Measurements from ENCODE around the gene SOAT1.
A peak's percentile ranks its signal among the peaks of the same experiment; 100 is the strongest.

Gene SOAT1

DNA sequence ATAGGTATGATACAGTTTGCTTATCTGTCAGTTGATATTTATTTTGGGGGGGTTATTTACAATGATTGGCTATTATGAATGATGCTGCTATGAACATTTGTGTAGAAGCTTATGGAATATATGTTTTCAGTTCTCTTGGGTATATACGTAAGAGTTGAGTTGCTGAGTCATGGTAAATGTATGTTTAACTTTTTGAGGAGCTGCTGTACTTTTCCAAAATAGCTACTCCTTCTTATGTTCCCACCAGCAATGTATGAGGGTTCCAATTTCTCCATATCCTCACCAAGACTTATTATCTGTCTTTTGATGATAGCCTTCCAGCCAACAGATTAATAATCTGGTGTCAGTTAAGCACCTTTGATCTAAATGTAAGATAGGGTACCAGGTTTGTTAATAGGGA is 11.9 kb downstream of the SOAT1 start:
- ChIA-PET POLR2A (no interaction called here), CTCF (interaction anchor here (0.5 kb wide), 1 partner anchor 51 kb away, joined by 3 read pairs; no protein-coding TSS in a partner anchor)
- H3K4me3 ChIP-seq (ENCODE audit: low read depth, low read length) = no peak overlapping the region
- no peak overlapping the region for H3K27ac ChIP-seq (ENCODE audit: extremely low read depth, low read depth, low read length)
- TF ChIP-seq ZNF776 (tag by site-specific recombination; IDR thresholded peaks at IDR 0.05; ENCODE audit: borderline replicate concordance) = no peak
- TF ChIP-seq ZNF146 (tag by site-specific recombination; IDR thresholded peaks at IDR 0.05) = 0 out of 2 replicates have a peak, but pooled peaks have one; percentile 12
- H3K36me3 ChIP-seq (ENCODE audit: control insufficient read depth in 2 of 2, insufficient read depth in 1 of 2, low read length in 2 of 2) = peaks cover 4 to 27% of the 10 kb centered on the region in 2 experiments; a peak in 2 of 3 replicates
- H3K9me3 ChIP-seq (ENCODE audit: control insufficient read depth, insufficient read depth, low read depth, low read length) = no peaks in the 10 kb centered on the region
- no peaks in the 10 kb centered on the region for H3K4me1 ChIP-seq (ENCODE audit: control insufficient read depth, insufficient read depth, low read length)

GRCh38 chr1:179310291-179310690 is 16.7 kb downstream of the SOAT1 start:
- H3K36me3 ChIP-seq (ENCODE audit: control insufficient read depth in 2 of 2, insufficient read depth in 1 of 2, low read length in 2 of 2) = peaks cover 0 to 26% of the 10 kb centered on the region in 2 experiments; a peak in 1 of 3 replicates
- CTCF ChIA-PET = no interaction called here

GRCh38 chr1:179310721-179311120 is 17.1 kb downstream of the SOAT1 start:
- no peak overlapping the region for H3K27ac ChIP-seq (ENCODE audit: extremely low read depth, low read depth, low read length)
- H3K9me3 ChIP-seq (ENCODE audit: control insufficient read depth, insufficient read depth, low read depth, low read length) = no peaks in the 10 kb centered on the region
- peaks cover 0 to 23% of the 10 kb centered on the region in 2 experiments; a peak in 1 of 3 replicates for H3K36me3 ChIP-seq (ENCODE audit: control insufficient read depth in 2 of 2, insufficient read depth in 1 of 2, low read length in 2 of 2)
- TF ChIP-seq ZNF280D (tag by site-specific recombination; IDR thresholded peaks at IDR 0.05) = no peak
- TF ChIP-seq REPIN1 (tag by site-specific recombination; IDR thresholded peaks at IDR 0.05; ENCODE audit: low read depth) = no peak
- TF ChIP-seq ZNF433 (tag by site-specific recombination; IDR thresholded peaks at IDR 0.05; ENCODE audit: low read depth) = no peak
- no peak for TF ChIP-seq ZNF623 (tag by site-specific recombination; IDR thresholded peaks at IDR 0.05)
- TF ChIP-seq ZNF549 (tag by site-specific recombination; IDR thresholded peaks at IDR 0.05) = no peak
- no peak for TF ChIP-seq ZNF558 (tag by site-specific recombination; IDR thresholded peaks at IDR 0.05)
- no peak for TF ChIP-seq FEZF1 (tag by site-specific recombination; IDR thresholded peaks at IDR 0.05)
- no peak for TF ChIP-seq KLF16 (tag by site-specific recombination; IDR thresholded peaks at IDR 0.05)
- TF ChIP-seq, protein P1, sequence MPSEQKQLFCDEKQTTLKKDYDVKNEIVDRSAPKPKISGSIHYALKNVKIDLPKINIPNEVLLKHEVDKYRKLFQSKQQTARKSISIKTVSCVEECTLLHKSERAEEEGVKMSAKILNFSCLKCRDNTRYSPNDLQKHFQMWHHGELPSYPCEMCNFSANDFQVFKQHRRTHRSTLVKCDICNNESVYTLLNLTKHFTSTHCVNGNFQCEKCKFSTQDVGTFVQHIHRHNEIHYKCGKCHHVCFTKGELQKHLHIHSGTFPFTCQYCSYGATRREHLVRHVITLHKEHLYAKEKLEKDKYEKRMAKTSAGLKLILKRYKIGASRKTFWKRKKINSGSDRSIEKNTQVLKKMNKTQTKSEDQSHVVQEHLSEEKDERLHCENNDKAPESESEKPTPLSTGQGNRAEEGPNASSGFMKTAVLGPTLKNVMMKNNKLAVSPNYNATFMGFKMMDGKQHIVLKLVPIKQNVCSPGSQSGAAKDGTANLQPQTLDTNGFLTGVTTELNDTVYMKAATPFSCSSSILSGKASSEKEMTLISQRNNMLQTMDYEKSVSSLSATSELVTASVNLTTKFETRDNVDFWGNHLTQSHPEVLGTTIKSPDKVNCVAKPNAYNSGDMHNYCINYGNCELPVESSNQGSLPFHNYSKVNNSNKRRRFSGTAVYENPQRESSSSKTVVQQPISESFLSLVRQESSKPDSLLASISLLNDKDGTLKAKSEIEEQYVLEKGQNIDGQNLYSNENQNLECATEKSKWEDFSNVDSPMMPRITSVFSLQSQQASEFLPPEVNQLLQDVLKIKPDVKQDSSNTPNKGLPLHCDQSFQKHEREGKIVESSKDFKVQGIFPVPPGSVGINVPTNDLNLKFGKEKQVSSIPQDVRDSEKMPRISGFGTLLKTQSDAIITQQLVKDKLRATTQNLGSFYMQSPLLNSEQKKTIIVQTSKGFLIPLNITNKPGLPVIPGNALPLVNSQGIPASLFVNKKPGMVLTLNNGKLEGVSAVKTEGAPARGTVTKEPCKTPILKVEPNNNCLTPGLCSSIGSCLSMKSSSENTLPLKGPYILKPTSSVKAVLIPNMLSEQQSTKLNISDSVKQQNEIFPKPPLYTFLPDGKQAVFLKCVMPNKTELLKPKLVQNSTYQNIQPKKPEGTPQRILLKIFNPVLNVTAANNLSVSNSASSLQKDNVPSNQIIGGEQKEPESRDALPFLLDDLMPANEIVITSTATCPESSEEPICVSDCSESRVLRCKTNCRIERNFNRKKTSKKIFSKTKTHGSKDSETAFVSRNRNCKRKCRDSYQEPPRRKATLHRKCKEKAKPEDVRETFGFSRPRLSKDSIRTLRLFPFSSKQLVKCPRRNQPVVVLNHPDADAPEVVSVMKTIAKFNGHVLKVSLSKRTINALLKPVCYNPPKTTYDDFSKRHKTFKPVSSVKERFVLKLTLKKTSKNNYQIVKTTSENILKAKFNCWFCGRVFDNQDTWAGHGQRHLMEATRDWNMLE (tag by site-specific recombination; conservative IDR thresholded peaks at IDR 0.05; ENCODE audit: low read depth) = no peak
- no peak for TF ChIP-seq ZNF169 (tag by site-specific recombination; IDR thresholded peaks at IDR 0.05)
- TF ChIP-seq ZNF37A (tag by site-specific recombination; IDR thresholded peaks at IDR 0.05) = no peak
- TF ChIP-seq PRDM1 (tag by site-specific recombination; IDR thresholded peaks at IDR 0.05) = no peak
- no peak for TF ChIP-seq ZBTB1 (tag by site-specific recombination; IDR thresholded peaks at IDR 0.05)
- ChIA-PET CTCF (no interaction called here), POLR2A (no interaction called here)
- H3K4me3 ChIP-seq (ENCODE audit: low read depth, low read length) = no peak overlapping the region
- no peaks in the 10 kb centered on the region for H3K4me1 ChIP-seq (ENCODE audit: control insufficient read depth, insufficient read depth, low read length)

More at GRCh38 chr1:179310291-179310690, 16.7 kb downstream of the SOAT1 start:
- Histone ChIP-seq H3K4me3 (ENCODE audit: low read depth, low read length) (no peak overlapping the region), H3K27ac (ENCODE audit: extremely low read depth, low read depth, low read length) (no peak overlapping the region), H3K4me1 (ENCODE audit: control insufficient read depth, insufficient read depth, low read length) (no peaks in the 10 kb centered on the region), H3K9me3 (ENCODE audit: control insufficient read depth, insufficient read depth, low read depth, low read length) (no peaks in the 10 kb centered on the region)
- TF ChIP-seq ZNF416 (tag by site-specific recombination; IDR thresholded peaks at IDR 0.05) (no peak), ZNF366 (tag by site-specific recombination; conservative IDR thresholded peaks at IDR 0.05) (no peak), ZNF664 (tag by site-specific recombination; IDR thresholded peaks at IDR 0.05) (peak; percentile 22; the same call in 1 of the 2 replicates)
- TF ChIP-seq, protein P2, sequence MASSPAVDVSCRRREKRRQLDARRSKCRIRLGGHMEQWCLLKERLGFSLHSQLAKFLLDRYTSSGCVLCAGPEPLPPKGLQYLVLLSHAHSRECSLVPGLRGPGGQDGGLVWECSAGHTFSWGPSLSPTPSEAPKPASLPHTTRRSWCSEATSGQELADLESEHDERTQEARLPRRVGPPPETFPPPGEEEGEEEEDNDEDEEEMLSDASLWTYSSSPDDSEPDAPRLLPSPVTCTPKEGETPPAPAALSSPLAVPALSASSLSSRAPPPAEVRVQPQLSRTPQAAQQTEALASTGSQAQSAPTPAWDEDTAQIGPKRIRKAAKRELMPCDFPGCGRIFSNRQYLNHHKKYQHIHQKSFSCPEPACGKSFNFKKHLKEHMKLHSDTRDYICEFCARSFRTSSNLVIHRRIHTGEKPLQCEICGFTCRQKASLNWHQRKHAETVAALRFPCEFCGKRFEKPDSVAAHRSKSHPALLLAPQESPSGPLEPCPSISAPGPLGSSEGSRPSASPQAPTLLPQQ (tag by site-specific recombination; IDR thresholded peaks at IDR 0.05) = no peak
- POLR2A ChIA-PET = no interaction called here

Data from HEK293 (cell line).